Measurements from ENCODE around the gene CEACAM4.

The CEACAM4 gene

DNA sequence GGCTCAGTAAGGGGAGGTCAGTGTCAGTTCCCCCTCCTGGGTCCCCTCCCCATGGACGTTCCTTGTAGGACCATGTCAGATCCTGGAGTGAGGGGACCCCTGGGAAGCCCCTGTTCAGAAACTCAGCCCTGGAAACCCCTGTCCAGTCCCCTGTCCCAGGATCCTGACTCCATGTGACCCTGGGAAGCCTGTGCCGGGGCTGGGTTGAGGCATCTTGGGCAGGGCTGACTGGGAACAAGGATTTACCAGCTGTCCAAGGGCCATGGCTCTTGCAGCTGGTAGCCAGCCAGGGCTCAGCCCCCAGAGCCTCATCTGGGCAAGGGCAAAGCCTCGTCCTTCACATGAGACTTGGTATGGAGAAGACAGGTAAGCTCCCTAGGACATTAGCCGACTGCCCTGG, 25.1 kb downstream of the CEACAM4 start:
- Mint-ChIP-seq H3K36me3 (ENCODE audit: low read depth) (no peaks in the 10 kb centered on the region), H3K27ac (no peak overlapping the region), H3K27me3 (peaks cover 8% of the 10 kb centered on the region), H3K4me1 (ENCODE audit: low read depth) (peaks cover 5% of the 10 kb centered on the region), H3K9me3 (no peaks in the 10 kb centered on the region), H3K4me3 (no peak overlapping the region)

DNA sequence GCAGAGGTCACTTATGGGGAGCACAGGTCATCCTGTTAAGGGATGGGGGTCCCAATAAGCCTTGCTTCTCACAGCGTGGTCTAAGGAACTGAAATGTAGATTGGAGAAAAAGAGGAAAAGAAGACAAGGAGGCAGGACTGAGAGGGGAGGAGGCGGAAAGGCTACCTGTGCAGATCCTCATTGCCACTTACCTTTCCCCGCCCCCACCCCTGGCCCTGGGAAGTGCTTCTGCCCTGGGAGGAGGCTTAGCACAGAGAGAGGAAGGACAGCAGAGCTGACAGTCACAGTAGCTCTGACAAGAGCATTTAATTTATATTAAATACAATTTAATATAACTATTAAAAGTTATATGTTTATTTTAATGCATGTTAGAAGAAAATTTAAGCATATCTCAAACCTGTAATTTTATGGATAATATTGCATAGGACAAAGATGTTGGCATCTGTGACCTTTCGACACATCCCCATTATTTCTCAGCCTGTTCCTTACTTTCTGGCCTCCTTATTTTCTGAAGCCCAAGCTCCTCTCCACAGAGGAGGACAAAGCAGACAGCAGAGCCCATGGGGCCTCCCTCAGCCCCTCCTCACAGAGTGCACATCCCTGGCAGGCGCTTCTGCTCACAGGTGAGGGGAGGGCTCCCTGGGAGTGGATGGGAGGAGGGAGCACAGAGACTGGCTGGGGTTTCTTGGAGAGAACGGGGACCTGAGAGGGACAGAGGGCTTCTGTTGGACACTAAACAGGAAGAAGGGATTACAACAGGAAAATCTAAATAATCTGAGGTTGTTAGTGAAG, 27.5 kb downstream of the CEACAM4 start:
- Mint-ChIP-seq H3K27me3 (peaks cover 23% of the 10 kb centered on the region), H3K27ac (no peak overlapping the region), H3K4me1 (ENCODE audit: low read depth) (peaks cover 10% of the 10 kb centered on the region), H3K9me3 (no peaks in the 10 kb centered on the region), H3K36me3 (ENCODE audit: low read depth) (no peaks in the 10 kb centered on the region), H3K4me3 (no peak overlapping the region)

DNA sequence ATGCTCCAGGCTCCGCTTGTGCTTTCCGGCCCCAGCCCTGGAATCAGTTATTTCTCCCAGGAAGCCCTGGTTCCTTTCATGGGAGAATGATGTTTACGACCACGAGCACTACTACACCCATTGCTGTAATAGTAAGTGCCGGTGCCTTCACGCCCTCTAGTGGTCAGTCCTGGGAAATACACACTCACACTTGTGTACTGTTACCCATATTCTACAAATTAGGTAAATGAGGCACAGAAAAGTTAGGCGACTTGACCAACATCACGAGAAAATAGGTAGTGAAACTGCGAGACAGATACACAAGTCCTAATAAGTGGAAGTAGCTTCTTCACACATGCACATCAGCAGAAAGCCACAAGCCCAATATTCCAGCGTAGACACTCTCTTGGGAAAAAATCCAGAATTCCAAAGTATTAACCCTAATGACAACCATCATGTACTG, 29.3 kb downstream of the CEACAM4 start:
- no peak overlapping the region for H3K27ac Mint-ChIP-seq
- H3K36me3 Mint-ChIP-seq (ENCODE audit: low read depth): no peaks in the 10 kb centered on the region
- peaks cover 29% of the 10 kb centered on the region for H3K27me3 Mint-ChIP-seq
- peaks cover 10% of the 10 kb centered on the region for H3K4me1 Mint-ChIP-seq (ENCODE audit: low read depth)
- H3K9me3 Mint-ChIP-seq: no peaks in the 10 kb centered on the region
- H3K4me3 Mint-ChIP-seq: peak overlapping the region; percentile 11

DNA sequence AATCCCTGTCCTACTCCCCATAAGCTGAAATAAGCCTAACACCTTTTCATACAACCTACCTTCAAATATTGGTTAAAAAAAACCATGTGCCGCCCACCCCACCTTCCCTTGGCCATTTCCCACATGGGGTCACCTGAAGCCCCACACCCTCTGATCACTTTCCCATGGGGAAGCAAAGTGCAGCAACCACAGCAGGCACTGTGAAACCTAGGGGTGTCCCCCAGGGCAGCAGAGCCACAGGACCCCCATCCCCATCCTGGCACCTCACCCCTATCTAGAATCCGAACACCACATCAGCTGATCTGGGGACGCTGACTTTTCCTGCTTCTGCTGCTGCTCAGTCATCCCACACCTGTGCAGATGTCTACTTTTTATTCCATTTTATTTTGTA, 31.0 kb downstream of the CEACAM4 start:
- Mint-ChIP-seq H3K36me3 (ENCODE audit: low read depth) (no peaks in the 10 kb centered on the region), H3K27me3 (peaks cover 26% of the 10 kb centered on the region), H3K9me3 (no peaks in the 10 kb centered on the region), H3K4me3 (no peak overlapping the region), H3K4me1 (ENCODE audit: low read depth) (peaks cover 10% of the 10 kb centered on the region), H3K27ac (no peak overlapping the region)

DNA sequence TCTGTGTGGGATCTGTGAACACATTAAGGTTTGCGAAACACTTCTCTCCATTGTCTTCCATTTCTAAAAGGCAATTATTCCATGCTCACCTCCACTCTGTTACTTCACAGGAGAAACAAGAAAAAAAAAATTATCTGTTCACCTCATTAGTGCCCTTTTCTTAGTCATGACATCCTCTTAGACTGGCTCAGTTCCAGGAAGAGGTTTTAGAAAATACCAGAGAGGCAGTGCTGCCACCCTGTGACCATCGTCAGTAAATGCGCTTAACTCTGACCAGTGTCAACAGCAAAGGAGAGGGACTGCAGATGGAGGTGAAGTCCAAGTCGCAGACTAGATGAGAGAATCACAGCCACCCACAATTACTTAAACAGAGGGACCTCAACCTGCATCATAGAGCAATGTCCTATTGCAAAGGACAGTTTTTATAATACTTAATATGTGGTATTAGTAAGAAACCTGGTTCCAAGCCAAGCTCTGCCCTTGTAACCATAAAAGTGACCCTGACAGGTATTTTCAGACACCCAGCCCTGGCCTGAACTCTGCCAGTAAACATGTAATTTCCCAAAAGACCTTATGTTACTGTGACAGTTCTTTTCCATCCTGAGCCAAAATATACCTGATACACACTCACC, 31.5 kb downstream of the CEACAM4 start:
- H3K36me3 Mint-ChIP-seq (ENCODE audit: low read depth): no peaks in the 10 kb centered on the region
- H3K4me1 Mint-ChIP-seq (ENCODE audit: low read depth): peaks cover 10% of the 10 kb centered on the region
- H3K9me3 Mint-ChIP-seq: no peaks in the 10 kb centered on the region
- H3K27me3 Mint-ChIP-seq: peaks cover 26% of the 10 kb centered on the region
- no peak overlapping the region for H3K4me3 Mint-ChIP-seq
- H3K27ac Mint-ChIP-seq: no peak overlapping the region

DNA sequence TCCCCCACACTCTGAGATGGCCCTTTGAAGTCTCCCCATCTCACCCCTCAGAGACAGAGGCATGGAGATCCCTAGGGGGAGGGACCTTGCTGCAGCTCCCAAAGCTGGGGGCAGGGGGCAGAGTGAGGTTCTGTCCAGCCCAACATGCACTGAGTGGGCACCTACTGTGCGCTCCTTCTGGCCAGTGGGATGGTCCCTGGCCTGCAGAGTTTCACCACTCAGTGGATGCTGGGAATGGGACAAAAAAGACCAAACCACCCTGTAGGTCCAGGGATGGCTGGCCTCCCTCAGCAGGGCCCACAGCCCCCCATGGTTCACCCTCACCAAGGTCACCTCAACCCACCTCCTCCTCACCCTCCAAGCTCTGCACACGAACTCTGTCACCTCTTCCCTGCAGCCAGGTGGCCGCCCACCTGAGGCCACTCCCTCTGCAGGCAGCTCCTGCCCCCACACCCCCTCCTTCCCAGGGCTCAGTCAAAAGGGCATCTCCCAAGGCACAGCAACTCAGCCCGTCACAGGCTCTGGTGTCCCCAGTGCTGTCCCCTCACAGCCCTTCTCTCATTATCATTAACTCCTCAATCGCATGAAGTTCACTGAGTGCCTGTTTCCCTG, 34.8 kb downstream of the CEACAM4 start:
- H3K27me3 Mint-ChIP-seq: peaks cover 22% of the 10 kb centered on the region
- H3K27ac Mint-ChIP-seq: no peak overlapping the region
- H3K4me3 Mint-ChIP-seq: no peak overlapping the region

DNA sequence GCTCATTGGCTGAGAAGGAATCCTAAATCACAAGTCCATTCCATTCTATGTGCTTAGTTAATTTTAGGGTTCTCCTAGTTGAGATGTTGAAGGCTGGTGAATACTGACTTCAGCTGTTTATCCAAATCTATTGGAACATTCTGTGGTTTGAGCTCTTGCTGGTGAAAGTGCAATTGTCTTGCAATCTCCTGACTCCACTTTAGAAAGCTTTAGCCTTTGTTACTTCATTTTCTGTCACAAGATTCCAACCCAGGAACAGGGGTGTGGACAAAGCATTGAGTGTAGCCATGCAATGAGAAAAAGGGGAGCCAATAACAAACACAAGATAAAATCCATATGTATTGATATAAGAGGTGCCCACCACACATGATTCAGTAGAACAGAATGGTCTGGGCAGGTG, 35.9 kb downstream of the CEACAM4 start:
- Mint-ChIP-seq H3K9me3 (no peaks in the 10 kb centered on the region), H3K4me1 (ENCODE audit: low read depth) (peaks cover 6% of the 10 kb centered on the region), H3K27ac (no peak overlapping the region), H3K36me3 (ENCODE audit: low read depth) (peaks cover 5% of the 10 kb centered on the region), H3K4me3 (no peak overlapping the region), H3K27me3 (peaks cover 12% of the 10 kb centered on the region)

More for the DNA sequence above, 34.8 kb downstream of the CEACAM4 start:
- peaks cover 5% of the 10 kb centered on the region for H3K36me3 Mint-ChIP-seq (ENCODE audit: low read depth)
- H3K4me1 Mint-ChIP-seq (ENCODE audit: low read depth): peaks cover 6% of the 10 kb centered on the region
- H3K9me3 Mint-ChIP-seq: no peaks in the 10 kb centered on the region

DNA sequence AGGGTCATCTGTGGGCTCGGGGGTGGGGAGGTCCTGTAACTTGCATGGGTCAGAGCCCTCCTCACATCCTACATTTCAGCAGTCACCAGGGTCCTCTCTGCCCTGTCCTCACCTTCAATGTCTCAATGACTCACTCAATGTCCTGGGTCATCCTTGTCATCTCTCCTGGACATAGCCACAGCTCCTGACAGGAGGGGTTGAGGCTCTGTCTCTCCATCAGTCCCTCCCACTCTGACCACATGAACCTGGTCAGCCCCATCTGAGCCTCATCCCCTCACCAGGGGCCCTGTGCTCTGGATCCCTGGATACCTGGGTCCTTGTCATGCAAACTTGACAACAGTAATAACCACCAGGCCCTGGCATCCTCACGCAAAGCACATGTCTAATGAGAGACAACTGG, 37.5 kb downstream of the CEACAM4 start:
- Mint-ChIP-seq H3K4me1 (ENCODE audit: low read depth) (no peaks in the 10 kb centered on the region), H3K9me3 (no peaks in the 10 kb centered on the region), H3K36me3 (ENCODE audit: low read depth) (peaks cover 11% of the 10 kb centered on the region), H3K4me3 (no peak overlapping the region), H3K27me3 (peaks cover 6% of the 10 kb centered on the region), H3K27ac (no peak overlapping the region)

DNA sequence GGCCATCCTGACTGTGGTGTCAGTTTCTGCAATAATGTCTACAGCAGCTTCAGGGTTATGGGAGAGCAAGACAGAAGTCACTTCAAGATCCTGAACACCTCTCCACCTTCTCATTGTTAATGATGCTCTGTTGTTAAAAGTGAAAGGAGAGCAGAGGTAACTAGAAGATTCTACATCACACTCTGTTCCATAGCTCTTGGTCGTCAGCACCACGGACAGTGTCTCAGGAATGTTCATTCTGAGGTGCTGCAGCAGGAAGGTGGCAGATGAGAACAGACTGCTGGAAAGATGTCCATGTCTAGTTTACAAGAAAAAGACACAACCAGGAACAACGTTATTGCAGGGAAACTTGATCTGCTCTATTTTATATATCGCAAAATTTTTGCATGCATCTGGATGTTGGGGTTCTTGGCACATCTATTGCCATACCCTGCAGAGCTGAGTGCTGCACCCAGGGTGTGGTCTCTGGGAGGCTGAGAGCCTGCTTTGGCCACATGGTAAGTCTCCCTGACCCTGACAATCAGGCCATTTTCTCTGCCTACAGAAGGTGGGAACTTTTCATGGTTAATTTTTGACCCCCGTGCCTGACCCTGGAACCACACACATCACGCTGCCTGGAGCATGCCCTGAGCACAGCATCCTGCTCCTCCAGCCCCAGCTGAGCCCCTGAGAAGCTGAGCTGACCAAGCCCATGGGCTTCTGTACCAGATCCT, 38.2 kb downstream of the CEACAM4 start:
- H3K27ac Mint-ChIP-seq: no peak overlapping the region
- H3K36me3 Mint-ChIP-seq (ENCODE audit: low read depth): peaks cover 16% of the 10 kb centered on the region
- H3K27me3 Mint-ChIP-seq: peaks cover 6% of the 10 kb centered on the region
- H3K4me1 Mint-ChIP-seq (ENCODE audit: low read depth): no peaks in the 10 kb centered on the region
- H3K9me3 Mint-ChIP-seq: no peaks in the 10 kb centered on the region
- H3K4me3 Mint-ChIP-seq: no peak overlapping the region

DNA sequence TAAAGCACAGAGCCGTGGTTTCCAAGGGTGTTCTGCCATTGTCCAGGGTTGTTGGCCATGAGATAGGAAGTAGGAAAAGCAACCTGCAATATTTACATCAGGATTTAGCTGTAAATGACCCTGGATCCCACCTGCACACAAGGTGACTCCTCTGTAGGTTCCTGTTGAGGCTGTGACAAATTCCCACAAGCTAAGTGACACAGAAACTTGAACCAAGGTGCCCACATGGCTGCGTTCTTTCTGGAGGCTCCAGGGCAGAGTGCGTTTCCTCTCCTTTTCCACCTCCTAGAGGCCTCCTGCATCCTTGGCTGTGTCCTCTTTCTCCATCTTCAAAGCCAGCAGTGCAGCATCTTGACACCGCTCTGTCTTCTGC, 39.0 kb downstream of the CEACAM4 start:
- peaks cover 24% of the 10 kb centered on the region for H3K36me3 Mint-ChIP-seq (ENCODE audit: low read depth)
- H3K27ac Mint-ChIP-seq: no peak overlapping the region
- H3K4me3 Mint-ChIP-seq: no peak overlapping the region
- peaks cover 6% of the 10 kb centered on the region for H3K9me3 Mint-ChIP-seq
- H3K4me1 Mint-ChIP-seq (ENCODE audit: low read depth): no peaks in the 10 kb centered on the region
- peaks cover under 1% of the 10 kb centered on the region for H3K27me3 Mint-ChIP-seq

DNA sequence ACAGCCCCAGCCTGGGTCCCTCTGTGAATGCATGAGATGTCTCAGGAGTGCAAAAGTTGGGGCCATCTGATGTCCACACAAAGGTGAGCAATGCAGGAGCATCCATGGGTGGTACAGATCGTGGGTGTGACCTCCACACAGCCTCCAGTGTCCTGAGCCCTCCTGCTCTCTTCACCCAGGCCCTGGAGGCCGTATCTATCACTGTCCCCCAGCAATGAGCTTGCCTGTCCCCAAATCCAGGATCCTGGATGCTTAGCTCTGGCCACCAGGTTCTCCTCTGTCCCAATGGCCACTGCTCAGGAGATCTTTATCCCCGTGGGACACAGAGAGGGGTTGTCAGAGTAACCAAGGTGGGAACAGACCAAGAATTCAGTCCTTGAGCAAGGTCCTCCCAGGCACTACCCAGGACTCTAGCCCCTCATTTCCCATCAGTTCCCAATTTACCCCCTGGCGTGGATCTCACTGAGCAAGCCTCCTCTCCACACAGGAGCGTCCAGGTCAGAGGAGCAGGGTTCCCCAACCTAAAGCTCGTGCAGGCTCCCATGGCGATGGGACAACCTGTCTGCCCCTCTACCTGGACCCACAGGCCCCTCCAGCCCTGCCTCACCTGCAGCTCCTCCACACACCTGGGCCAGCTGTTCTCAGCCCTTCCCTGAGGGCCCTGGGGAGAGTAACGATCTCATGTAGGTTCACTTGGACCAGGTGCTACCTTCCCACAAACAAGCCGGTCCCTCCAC, 39.6 kb downstream of the CEACAM4 start:
- Mint-ChIP-seq H3K4me1 (ENCODE audit: low read depth) (no peaks in the 10 kb centered on the region), H3K9me3 (peaks cover 9% of the 10 kb centered on the region), H3K36me3 (ENCODE audit: low read depth) (peaks cover 30% of the 10 kb centered on the region), H3K27me3 (no peaks in the 10 kb centered on the region), H3K4me3 (no peak overlapping the region), H3K27ac (no peak overlapping the region)

DNA sequence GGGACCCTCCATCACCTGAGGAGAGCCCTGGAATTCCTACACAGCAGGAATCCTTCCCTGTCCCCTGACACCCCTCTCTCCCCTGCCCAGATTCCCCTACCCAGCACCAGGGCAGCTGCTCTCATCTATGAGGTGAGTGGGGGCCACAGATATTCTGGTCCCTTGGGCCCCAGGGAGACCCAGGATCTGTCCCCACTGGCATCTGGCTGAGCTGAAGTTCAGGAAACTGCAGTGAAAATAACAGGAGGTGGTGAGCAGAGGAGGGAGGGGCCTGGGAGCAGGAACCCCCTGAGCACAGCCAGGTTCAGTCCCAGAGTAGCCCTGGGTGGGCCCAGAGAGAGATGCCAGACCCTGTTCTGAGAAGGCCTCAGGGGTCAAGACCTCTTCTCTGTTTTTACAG, 40.8 kb downstream of the CEACAM4 start:
- no peak overlapping the region for H3K4me3 Mint-ChIP-seq
- H3K4me1 Mint-ChIP-seq (ENCODE audit: low read depth): no peaks in the 10 kb centered on the region
- no peaks in the 10 kb centered on the region for H3K27me3 Mint-ChIP-seq
- no peak overlapping the region for H3K27ac Mint-ChIP-seq
- peaks cover 42% of the 10 kb centered on the region for H3K36me3 Mint-ChIP-seq (ENCODE audit: low read depth)
- H3K9me3 Mint-ChIP-seq: peaks cover 19% of the 10 kb centered on the region

DNA sequence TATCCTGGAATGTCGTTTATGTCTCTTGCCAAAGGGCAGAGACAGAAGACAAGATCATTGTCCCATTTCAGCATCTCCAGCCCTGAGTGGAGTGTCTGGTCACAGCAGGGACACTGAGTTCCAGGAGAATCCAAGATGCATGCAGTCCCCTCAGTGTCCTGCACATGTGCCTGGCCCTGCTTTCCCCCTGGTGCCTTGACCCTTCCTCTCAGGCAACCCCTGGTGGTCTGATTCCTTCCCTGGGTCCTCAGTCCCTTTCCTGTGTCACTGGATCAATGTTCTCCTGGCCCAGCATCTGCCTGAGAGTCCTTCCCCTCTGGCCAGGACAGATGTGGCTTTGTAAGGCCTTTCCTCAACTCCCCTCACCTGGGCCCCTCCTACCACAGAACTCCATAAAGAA, 41.9 kb downstream of the CEACAM4 start:
- Mint-ChIP-seq H3K36me3 (ENCODE audit: low read depth) (peaks cover 53% of the 10 kb centered on the region), H3K27ac (no peak overlapping the region), H3K4me3 (no peak overlapping the region), H3K27me3 (no peaks in the 10 kb centered on the region), H3K9me3 (peaks cover 28% of the 10 kb centered on the region), H3K4me1 (ENCODE audit: low read depth) (no peaks in the 10 kb centered on the region)

DNA sequence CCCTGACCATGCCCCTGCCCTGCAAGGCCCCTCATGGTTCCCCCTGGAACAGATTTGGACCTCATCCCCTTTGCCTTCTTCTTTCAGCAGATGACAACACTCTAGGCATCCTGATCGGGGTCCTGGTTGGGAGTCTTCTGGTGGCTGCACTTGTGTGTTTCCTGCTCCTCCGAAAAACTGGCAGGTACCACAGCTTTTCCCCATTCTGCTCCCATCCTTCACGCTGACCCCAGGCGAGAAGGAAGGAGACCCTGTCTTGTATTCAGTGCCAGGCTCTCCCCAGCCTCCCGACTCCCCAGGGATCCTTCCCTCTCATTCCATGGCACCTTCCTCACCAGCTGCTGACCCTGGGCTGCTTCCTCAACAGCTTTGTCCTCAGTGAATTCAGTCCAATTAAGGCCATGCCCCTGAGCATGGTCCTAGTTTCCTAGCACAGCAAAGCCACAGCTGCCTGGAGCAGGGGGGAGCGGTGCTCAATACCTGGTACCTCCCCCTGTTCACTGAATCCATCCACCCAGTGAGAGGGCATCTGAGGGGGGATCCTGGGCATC, 42.5 kb downstream of the CEACAM4 start:
- no peak overlapping the region for H3K4me3 Mint-ChIP-seq
- no peak overlapping the region for H3K27ac Mint-ChIP-seq
- H3K27me3 Mint-ChIP-seq: no peaks in the 10 kb centered on the region
- peaks cover 59% of the 10 kb centered on the region for H3K36me3 Mint-ChIP-seq (ENCODE audit: low read depth)
- peaks cover 28% of the 10 kb centered on the region for H3K9me3 Mint-ChIP-seq
- H3K4me1 Mint-ChIP-seq (ENCODE audit: low read depth): no peaks in the 10 kb centered on the region

Data from stimulated activated naive CD8-positive, alpha-beta T cell treated with anti-CD3 and anti-CD28 coated beads, Interleukin-15, Interleukin-2, amounts not matched to agents 100 ng/mL and 50 ng/mL, for 24 hours (primary cell).